Activated CD4-positive, CD25-positive, alpha-beta regulatory T cell (primary cell): ENCODE measurements around the gene STUM.

ENCODE experiments used
- DNase-seq, 4 experiments: peaks; one replicate each; lab custom pipeline; 2025; lab: John Stamatoyannopoulos, UW

STUM gene

GRCh38 chr1:226533220-226533619 lies 15.3 kb upstream of the STUM start:
- no peak for DNase-seq

- DNase-seq, result no peak
Measured at GRCh38 chr1:226534098-226534497, 14.5 kb upstream of the STUM start.

GRCh38 chr1:226534645-226535044 lies 13.9 kb upstream of the STUM start:
- no peak for DNase-seq

GRCh38 chr1:226535666-226536065 lies 12.9 kb upstream of the STUM start:
- DNase-seq, result no peak

GRCh38 chr1:226541231-226541630 lies 7.3 kb upstream of the STUM start:
- DNase-seq, result no peak

- DNase-seq, result no peak
Measured at GRCh38 chr1:226541631-226542622, 6.6 kb upstream of the STUM start.

- no peak for DNase-seq
Measured at GRCh38 chr1:226542623-226543103, 5.9 kb upstream of the STUM start.

GRCh38 chr1:226545836-226546596 lies 2.5 kb upstream of the STUM start:
- DNase-seq, result no peak

GRCh38 chr1:226546926-226547325 lies 1.6 kb upstream of the STUM start:
- DNase-seq, result no peak

GRCh38 chr1:226547754-226548191 lies 791 bp upstream of the STUM start:
- peak in 3 of 4 experiments; percentile 22 to 41 (median 26) for DNase-seq

GRCh38 chr1:226549094-226549936 lies 751 bp downstream of the STUM start:
- DNase-seq, result no peak

GRCh38 chr1:226549937-226550671 lies 1.5 kb downstream of the STUM start:
- DNase-seq, result no peak

GRCh38 chr1:226550672-226551041 lies 2.1 kb downstream of the STUM start:
- DNase-seq, result no peak

- DNase-seq, result no peak
Measured at GRCh38 chr1:226551299-226551698, 2.7 kb downstream of the STUM start.

- no peak for DNase-seq
Measured at GRCh38 chr1:226552061-226552460, 3.5 kb downstream of the STUM start.

GRCh38 chr1:226553266-226553923 lies 4.8 kb downstream of the STUM start:
- DNase-seq, result no peak

- no peak for DNase-seq
Measured at GRCh38 chr1:226553924-226554282, 5.3 kb downstream of the STUM start.

- no peak for DNase-seq
Measured at GRCh38 chr1:226555092-226555491, 6.5 kb downstream of the STUM start.

GRCh38 chr1:226557424-226557823 lies 8.9 kb downstream of the STUM start:
- no peak for DNase-seq

- no peak for DNase-seq
Measured at GRCh38 chr1:226558036-226558650, 9.6 kb downstream of the STUM start.
